Calu3 (cell line): ENCODE data around the gene CXCR4. TPM values are rescaled to one million over a fixed set of nuclear protein-coding genes. Genes with fewer than 3 reads are reported as not detected.

Experiments used
- BruUV-seq: library from RNA; stranded (reverse); fragments of 400-500 nt; replicated peaks from 2 replicates; lab custom pipeline; 2021; lab: Mats Ljungman, UMichigan
- CTCF ChIA-PET: fragments of 300-600 bp; sonication (Branson Sonifier 250); formaldehyde crosslinking; loops from one replicate; lab custom pipeline; 2022; ENCODE audit warnings: antibody characterized with exemption; lab: Charles Lee
- DNase-seq: peaks from one replicate; pipeline ENCODE4 v3.0.0; 2022
- H3K27ac Mint-ChIP-seq: one replicate; pipeline ENCODE4 v1.8.0; 2022; ENCODE audit warnings: mixed read lengths; ENCODE audit not compliant: unreplicated experiment
- H3K27me3 Mint-ChIP-seq: one replicate; pipeline ENCODE4 v1.8.0; 2022; ENCODE audit warnings: mixed read lengths; ENCODE audit not compliant: unreplicated experiment
- H3K36me3 Mint-ChIP-seq: one replicate; pipeline ENCODE4 v1.8.0; 2022; ENCODE audit warnings: mild to moderate bottlenecking, moderate library complexity, mixed read lengths; ENCODE audit not compliant: insufficient read depth, unreplicated experiment
- H3K4me1 Mint-ChIP-seq: one replicate; pipeline ENCODE4 v1.8.0; 2022; ENCODE audit warnings: mild to moderate bottlenecking, low read depth, mixed read lengths; ENCODE audit not compliant: unreplicated experiment
- H3K4me3 Mint-ChIP-seq: one replicate; pipeline ENCODE4 v1.8.0; 2022; ENCODE audit warnings: mild to moderate bottlenecking, low read depth, moderate library complexity, mixed read lengths; ENCODE audit not compliant: unreplicated experiment
- H3K9me3 Mint-ChIP-seq: one replicate; pipeline ENCODE4 v1.8.0; 2022; ENCODE audit warnings: low read depth, mixed read lengths; ENCODE audit not compliant: unreplicated experiment
- intact Hi-C: fragments of 100-400 bp; cut with micrococcal nuclease; formaldehyde crosslinking; loops from one replicate; pipeline ENCODE4 v1.10.0; 2022; ENCODE audit not compliant: unreplicated experiment
- total RNA-seq: library from RNA; stranded (reverse); gene quantifications from 2 replicates; pipeline ENCODE4 v1.2.3, GENCODE V29; 2022
- TF ChIP-seq, protein P1 (sequence below): fragments of 200-600 bp; IDR thresholded peaks from one replicate; pipeline ENCODE4 v1.8.0; 2022; ENCODE audit warnings: antibody characterized with exemption; ENCODE audit not compliant: unreplicated experiment

CXCR4 gene
- total RNA-seq, 1 experiment from 2014 or later, result 16.7 TPM

DNA sequence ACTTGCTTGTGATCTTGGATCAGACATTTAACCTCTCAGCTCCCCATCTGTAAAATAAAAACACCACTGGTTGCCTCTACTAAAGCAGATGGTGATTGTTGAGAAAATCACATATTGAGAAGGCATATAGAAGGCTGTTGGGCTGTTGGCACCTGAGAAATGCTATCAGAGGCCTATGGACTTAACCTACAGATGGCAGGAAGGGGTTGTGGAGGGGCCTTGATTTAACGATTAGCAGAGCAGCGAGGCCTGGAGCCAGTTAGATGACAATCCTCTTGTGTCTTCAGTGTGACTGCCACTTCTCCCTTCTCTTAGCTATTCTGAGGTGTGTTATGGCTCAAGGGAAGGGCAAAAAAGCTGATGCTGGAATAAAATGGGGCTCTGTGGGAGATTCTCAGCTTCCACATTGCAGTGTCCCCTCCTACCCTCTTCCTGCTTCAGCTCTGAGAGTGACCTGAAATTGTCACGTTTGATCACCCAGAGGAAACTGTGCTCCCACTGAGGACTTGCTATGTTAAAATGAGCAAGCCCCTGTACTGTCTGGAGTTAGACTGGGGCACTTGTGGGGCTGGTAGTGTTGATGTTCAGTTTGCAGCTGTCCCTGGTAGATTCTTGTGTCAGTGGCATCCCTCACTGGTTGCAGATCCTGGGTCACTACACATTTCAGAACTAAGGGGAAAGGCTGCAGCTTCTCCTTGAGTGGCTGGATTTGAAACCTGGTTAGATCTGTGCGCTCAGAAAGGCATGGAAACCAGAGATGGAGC is 31.5 kb downstream of the CXCR4 start:
- H3K9me3 Mint-ChIP-seq, result peaks cover 2% of the 10 kb centered on the region

DNA sequence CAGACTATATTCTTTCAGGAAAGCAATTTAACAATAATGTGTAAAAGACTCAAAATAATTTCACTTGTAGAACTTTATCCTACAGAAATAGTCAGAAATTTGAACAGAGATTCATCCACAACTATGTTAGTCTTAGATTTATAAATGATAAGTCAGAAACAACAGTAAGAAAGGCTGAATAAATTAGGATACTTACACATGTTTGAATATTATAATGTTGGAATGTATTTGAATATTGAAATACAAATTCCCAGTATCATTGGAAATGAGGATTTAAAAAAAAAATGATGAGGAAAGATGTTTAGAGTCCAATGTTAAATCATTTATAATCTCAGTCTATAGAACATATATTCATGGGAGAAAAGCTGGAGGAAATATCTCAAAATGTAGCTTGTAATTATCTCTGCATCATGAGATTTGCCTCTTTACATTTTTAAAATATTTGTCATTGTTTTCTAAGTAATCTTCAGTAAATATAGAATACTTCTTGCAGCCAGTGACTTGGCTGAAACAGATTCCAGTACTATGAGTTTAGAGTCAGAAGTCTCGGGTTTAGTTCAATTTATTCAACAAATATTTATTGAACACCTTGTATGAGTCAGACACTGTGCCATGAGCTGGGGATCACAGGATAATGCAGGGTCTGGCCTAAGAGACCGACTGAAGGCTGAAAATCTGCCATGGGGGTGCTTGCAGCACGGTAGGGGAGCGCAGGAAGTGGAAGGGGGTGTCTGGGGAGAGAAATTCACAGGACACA is 32.3 kb downstream of the CXCR4 start:
- no peak overlapping the region for H3K4me3 Mint-ChIP-seq
- intact Hi-C loops, result no loop called here
- no peaks in the 10 kb centered on the region for H3K27me3 Mint-ChIP-seq
- peak overlapping the region; percentile 9 for H3K27ac Mint-ChIP-seq
- H3K9me3 Mint-ChIP-seq, result peaks cover 2% of the 10 kb centered on the region
- CTCF ChIA-PET, result no interaction called here
- TF ChIP-seq, protein P1, sequence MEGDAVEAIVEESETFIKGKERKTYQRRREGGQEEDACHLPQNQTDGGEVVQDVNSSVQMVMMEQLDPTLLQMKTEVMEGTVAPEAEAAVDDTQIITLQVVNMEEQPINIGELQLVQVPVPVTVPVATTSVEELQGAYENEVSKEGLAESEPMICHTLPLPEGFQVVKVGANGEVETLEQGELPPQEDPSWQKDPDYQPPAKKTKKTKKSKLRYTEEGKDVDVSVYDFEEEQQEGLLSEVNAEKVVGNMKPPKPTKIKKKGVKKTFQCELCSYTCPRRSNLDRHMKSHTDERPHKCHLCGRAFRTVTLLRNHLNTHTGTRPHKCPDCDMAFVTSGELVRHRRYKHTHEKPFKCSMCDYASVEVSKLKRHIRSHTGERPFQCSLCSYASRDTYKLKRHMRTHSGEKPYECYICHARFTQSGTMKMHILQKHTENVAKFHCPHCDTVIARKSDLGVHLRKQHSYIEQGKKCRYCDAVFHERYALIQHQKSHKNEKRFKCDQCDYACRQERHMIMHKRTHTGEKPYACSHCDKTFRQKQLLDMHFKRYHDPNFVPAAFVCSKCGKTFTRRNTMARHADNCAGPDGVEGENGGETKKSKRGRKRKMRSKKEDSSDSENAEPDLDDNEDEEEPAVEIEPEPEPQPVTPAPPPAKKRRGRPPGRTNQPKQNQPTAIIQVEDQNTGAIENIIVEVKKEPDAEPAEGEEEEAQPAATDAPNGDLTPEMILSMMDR, result no peak
- no TSS peak for BruUV-seq
- peaks cover 9% of the 10 kb centered on the region for H3K4me1 Mint-ChIP-seq
- no peak for DNase-seq
- H3K36me3 Mint-ChIP-seq, result no peaks in the 10 kb centered on the region

More for the DNA sequence above, 31.5 kb downstream of the CXCR4 start:
- intact Hi-C loops, result no loop called here
- H3K36me3 Mint-ChIP-seq, result no peaks in the 10 kb centered on the region
- H3K4me1 Mint-ChIP-seq, result peaks cover 9% of the 10 kb centered on the region
- H3K4me3 Mint-ChIP-seq, result no peak overlapping the region
- H3K27ac Mint-ChIP-seq, result no peak overlapping the region
- no peaks in the 10 kb centered on the region for H3K27me3 Mint-ChIP-seq
- no TSS peak for BruUV-seq
- DNase-seq, result no peak
- CTCF ChIA-PET, result no interaction called here
- TF ChIP-seq, protein P1, result no peak

DNA sequence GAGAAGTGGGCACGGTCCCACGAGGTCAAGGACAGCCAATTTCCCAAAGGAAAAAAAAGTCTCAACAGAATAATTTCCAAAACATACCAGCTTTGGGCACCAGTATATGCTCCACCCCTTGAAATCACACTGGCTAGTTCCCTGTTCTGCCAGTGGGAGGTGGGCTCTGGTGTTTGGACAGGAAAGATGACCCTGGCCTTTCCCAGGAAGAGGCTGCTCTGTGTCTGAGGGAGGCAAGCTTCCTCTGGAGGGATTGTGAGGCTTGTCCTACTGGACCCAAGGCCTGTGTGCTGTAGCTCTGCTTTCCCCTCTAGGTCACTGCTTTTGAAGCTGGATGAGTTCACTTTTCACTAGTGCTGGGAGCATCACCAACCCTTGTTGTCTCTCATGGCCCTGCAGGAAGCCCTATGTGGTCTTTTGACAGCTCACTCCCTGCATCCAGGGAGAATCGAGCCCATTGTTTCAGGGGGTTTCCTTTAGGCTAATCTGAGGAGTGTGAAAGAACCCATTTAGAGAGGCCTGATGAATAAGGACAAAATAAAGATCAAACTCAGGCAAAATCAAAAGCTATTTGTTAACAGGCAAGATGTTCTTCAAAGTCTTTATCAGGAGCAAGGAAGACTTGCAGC is 36.3 kb downstream of the CXCR4 start:
- BruUV-seq, result no TSS peak

DNA sequence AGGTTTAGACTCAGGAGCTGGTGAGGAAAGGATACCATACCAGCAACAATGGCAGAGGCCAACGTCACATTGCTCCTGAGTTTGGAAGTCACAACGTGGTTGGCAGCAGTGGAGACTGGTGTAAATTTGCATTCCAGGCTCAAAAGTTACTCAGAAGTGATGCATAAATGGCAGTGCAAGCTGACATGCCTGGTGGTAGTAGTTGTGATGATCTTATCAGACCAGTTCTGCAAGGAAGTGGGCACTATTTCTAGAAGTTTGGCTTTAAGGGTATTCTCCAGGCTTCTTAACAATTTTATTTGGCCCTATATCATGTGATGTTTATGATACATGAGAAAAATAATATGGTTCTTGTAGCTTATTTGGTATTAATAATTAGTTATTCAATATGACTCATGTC is 37.8 kb downstream of the CXCR4 start:
- H3K9me3 Mint-ChIP-seq, result peaks cover 5% of the 10 kb centered on the region
- TF ChIP-seq, protein P1, result no peak
- no TSS peak for BruUV-seq
- H3K4me3 Mint-ChIP-seq, result no peak overlapping the region
- CTCF ChIA-PET, result no interaction called here
- H3K36me3 Mint-ChIP-seq, result no peaks in the 10 kb centered on the region
- intact Hi-C loops, result no loop called here
- no peaks in the 10 kb centered on the region for H3K27me3 Mint-ChIP-seq
- no peaks in the 10 kb centered on the region for H3K4me1 Mint-ChIP-seq
- no peak for DNase-seq
- no peak overlapping the region for H3K27ac Mint-ChIP-seq

More for the DNA sequence above, 36.3 kb downstream of the CXCR4 start:
- H3K4me3 Mint-ChIP-seq, result no peak overlapping the region
- TF ChIP-seq, protein P1, result no peak
- intact Hi-C loops, result no loop called here
- H3K4me1 Mint-ChIP-seq, result peaks cover 9% of the 10 kb centered on the region
- no peak for DNase-seq
- CTCF ChIA-PET, result no interaction called here
- no peaks in the 10 kb centered on the region for H3K27me3 Mint-ChIP-seq
- H3K36me3 Mint-ChIP-seq, result no peaks in the 10 kb centered on the region
- H3K27ac Mint-ChIP-seq, result no peak overlapping the region
- peaks cover 3% of the 10 kb centered on the region for H3K9me3 Mint-ChIP-seq
